HFFc6 (cell line): Measurements from ENCODE around the gene XPO6. TPM values are rescaled to one million over a fixed set of nuclear protein-coding genes. Genes with fewer than 3 reads are reported as not detected.

Source experiments
- DNase-seq: peaks from one replicate; pipeline ENCODE4 v3.0.0-alpha.2; 2018
- H3K27ac Mint-ChIP-seq: 2 replicates; pipeline ENCODE4 v1.8.0; 2020; ENCODE audit warnings: mild to moderate bottlenecking, mixed read lengths
- H3K27me3 Mint-ChIP-seq: 2 replicates; pipeline ENCODE4 v1.8.0; 2021; ENCODE audit warnings: mild to moderate bottlenecking, moderate library complexity, mixed read lengths; ENCODE audit not compliant: insufficient read depth
- H3K36me3 Mint-ChIP-seq: 2 replicates; pipeline ENCODE4 v1.8.0; 2021; ENCODE audit warnings: low read depth, mixed read lengths
- H3K4me1 Mint-ChIP-seq: 2 replicates; pipeline ENCODE4 v1.8.0; 2020; ENCODE audit warnings: low read depth, mixed read lengths
- H3K4me3 Mint-ChIP-seq: 2 replicates; pipeline ENCODE4 v1.8.0; 2020; ENCODE audit warnings: mild to moderate bottlenecking, moderate library complexity, mixed read lengths
- H3K9me3 Mint-ChIP-seq: 2 replicates; pipeline ENCODE4 v1.8.0; 2020; ENCODE audit warnings: mild to moderate bottlenecking, mixed read lengths
- CTCF ChIP-seq: fragments of 200-600 bp; sonication (generic); IDR thresholded peaks from 2 replicates; pipeline ENCODE4 v1.5.0; 2021; ENCODE audit warnings: antibody characterized with exemption, mild to moderate bottlenecking
- total RNA-seq, 6 experiments: library from RNA; stranded (reverse); fragmentation: NEBNext Ultra II Directional; extraction: Animal tissue kit (Norgen Biotek cat#: 25700); gene quantifications; 2 replicates in 1 of 6; 3 replicates in 5 of 6; pipeline ENCODE4 v1.2.3, GENCODE V29; 2021

The XPO6 gene
- total RNA-seq, 6 experiments from 2014 or later: 161 to 200 (median 173) TPM

GRCh38 chr16:28131743-28132393 lies 79.9 kb downstream of the XPO6 start:
- no peak for DNase-seq
- H3K27ac Mint-ChIP-seq: no peak overlapping the region
- H3K4me3 Mint-ChIP-seq: no peak overlapping the region
- TF ChIP-seq CTCF: no peak
- peaks cover 7% of the 10 kb centered on the region for H3K27me3 Mint-ChIP-seq
- H3K4me1 Mint-ChIP-seq: no peaks in the 10 kb centered on the region; the same call in 1 of the 2 replicates
- no peaks in the 10 kb centered on the region for H3K9me3 Mint-ChIP-seq
- peaks cover 66% of the 10 kb centered on the region for H3K36me3 Mint-ChIP-seq

- H3K4me3 Mint-ChIP-seq: no peak overlapping the region
- no peak for TF ChIP-seq CTCF
- no peaks in the 10 kb centered on the region for H3K4me1 Mint-ChIP-seq
These were observed 80.6 kb downstream of the XPO6 start for GRCh38 chr16:28131181-28131580.

GRCh38 chr16:28130099-28131088 lies 81.4 kb downstream of the XPO6 start:
- no peak for DNase-seq
- H3K36me3 Mint-ChIP-seq: peaks cover 73% of the 10 kb centered on the region

More at GRCh38 chr16:28131181-28131580, 80.6 kb downstream of the XPO6 start:
- H3K9me3 Mint-ChIP-seq: no peaks in the 10 kb centered on the region
- H3K27ac Mint-ChIP-seq: no peak overlapping the region
- H3K27me3 Mint-ChIP-seq: peaks cover 7% of the 10 kb centered on the region
- DNase-seq: no peak
- peaks cover 70% of the 10 kb centered on the region for H3K36me3 Mint-ChIP-seq

GRCh38 chr16:28126684-28127620 lies 84.8 kb downstream of the XPO6 start:
- Mint-ChIP-seq H3K36me3 (peaks cover 62% of the 10 kb centered on the region), H3K9me3 (no peaks in the 10 kb centered on the region), H3K27ac (no peak overlapping the region), H3K4me3 (no peak overlapping the region; the same call in 1 of the 2 replicates), H3K4me1 (no peaks in the 10 kb centered on the region), H3K27me3 (peaks cover 4% of the 10 kb centered on the region; the same call in 1 of the 2 replicates)
- no peak for DNase-seq
- TF ChIP-seq CTCF: no peak

More at GRCh38 chr16:28130099-28131088, 81.4 kb downstream of the XPO6 start:
- Mint-ChIP-seq H3K27ac (peak overlapping the region; percentile 33; the same call in 1 of the 2 replicates), H3K4me3 (no peak overlapping the region), H3K27me3 (peaks cover 7% of the 10 kb centered on the region), H3K4me1 (no peaks in the 10 kb centered on the region), H3K9me3 (no peaks in the 10 kb centered on the region)
- no peak for TF ChIP-seq CTCF

- DNase-seq: no peak
- H3K27me3 Mint-ChIP-seq: peaks cover 4% of the 10 kb centered on the region; the same call in 1 of the 2 replicates
- H3K4me1 Mint-ChIP-seq: no peaks in the 10 kb centered on the region
- H3K36me3 Mint-ChIP-seq: peaks cover 63% of the 10 kb centered on the region
- no peak overlapping the region for H3K4me3 Mint-ChIP-seq
- no peak overlapping the region for H3K27ac Mint-ChIP-seq
- no peaks in the 10 kb centered on the region for H3K9me3 Mint-ChIP-seq
- TF ChIP-seq CTCF: no peak
These were observed 86.2 kb downstream of the XPO6 start for GRCh38 chr16:28125592-28125991.
